GM12878 (cell line): ENCODE measurements around the gene KCNK4.

Experiments
- ASH2L ChIP-seq: fragments of 300-600, 200-600 bp; sonication (generic); IDR thresholded peaks from 2 replicates; pipeline ENCODE4 v1.6.1; 2017; ENCODE audit warnings: low read depth, mild to moderate bottlenecking, borderline replicate concordance
- BRCA1 ChIP-seq: IDR thresholded peaks from 2 replicates; pipeline ENCODE4 v1.6.1; 2011; ENCODE audit warnings: low read depth, low read length, improper control_type of control experiment
- CREB1 ChIP-seq: IDR thresholded peaks from 2 replicates; pipeline ENCODE4 v1.6.1; 2012; ENCODE audit warnings: low read depth, mild to moderate bottlenecking, inconsistent platforms
- CTCF ChIP-seq, 3 experiments: IDR thresholded peaks in 2 of 3; conservative IDR thresholded peaks in 1 of 3; 2 replicates each; pipeline ENCODE4 v1.5.1; 2011; ENCODE audit warnings: low read depth in 3 of 3, low read length in 3 of 3, mild to moderate bottlenecking in 3 of 3, control low read depth in 2 of 3, moderate library complexity in 2 of 3, inconsistent platforms in 1 of 3, mixed read lengths in 1 of 3; ENCODE audit not compliant: control insufficient read depth in 2 of 3, insufficient read depth in 1 of 3; ENCODE audit errors: extremely low read depth in 1 of 3
- EGR1 ChIP-seq, 2 experiments: IDR thresholded peaks; 1 replicate in 1 of 2; 2 replicates in 1 of 2; pipeline ENCODE4 v1.6.1; 2011 to 2012; ENCODE audit warnings: low read depth in 2 of 2, low read length in 2 of 2, borderline replicate concordance in 1 of 2, mild to moderate bottlenecking in 1 of 2, moderate library complexity in 1 of 2
- GABPA ChIP-seq: IDR thresholded peaks from 2 replicates; pipeline ENCODE4 v1.6.1; 2014; ENCODE audit warnings: antibody characterized with exemption, low read depth, mild to moderate bottlenecking, inconsistent platforms
- MAX ChIP-seq: IDR thresholded peaks from 2 replicates; pipeline ENCODE4 v1.6.1; 2012; ENCODE audit warnings: low read depth, low read length, improper control_type of control experiment
- POLR2AphosphoS5 ChIP-seq: IDR thresholded peaks from 2 replicates; pipeline ENCODE4 v1.6.1; 2011; ENCODE audit warnings: mild to moderate bottlenecking, low read length, inconsistent platforms
- SP1 ChIP-seq: IDR thresholded peaks from one replicate; pipeline ENCODE4 v1.6.1; 2011; ENCODE audit warnings: low read depth, low read length
- SRF ChIP-seq, 2 experiments: IDR thresholded peaks; 2 replicates each; pipeline ENCODE4 v1.6.1; 2011; ENCODE audit warnings: low read depth in 2 of 2, low read length in 2 of 2, mild to moderate bottlenecking in 1 of 2, moderate library complexity in 1 of 2
- YBX1 ChIP-seq: fragments of 450-650 bp; IDR thresholded peaks from 2 replicates; pipeline ENCODE4 v1.6.1; 2016; ENCODE audit warnings: antibody characterized with exemption
- YY1 ChIP-seq: IDR thresholded peaks from 2 replicates; pipeline ENCODE4 v1.6.1; 2011; ENCODE audit warnings: low read depth, mild to moderate bottlenecking, low read length
- ZZZ3 ChIP-seq: IDR thresholded peaks from 2 replicates; pipeline ENCODE4 v1.6.1; 2011; ENCODE audit warnings: low read depth; ENCODE audit not compliant: control insufficient read depth, insufficient read length

- TF ChIP-seq CTCF (IDR thresholded peaks at IDR 0.05 in 2 of 3, conservative IDR thresholded peaks at IDR 0.05 in 1 of 3; ENCODE audit: control insufficient read depth in 2 of 3, extremely low read depth in 1 of 3, insufficient read depth in 1 of 3, low read depth in 3 of 3, low read length in 3 of 3) (no peak), GABPA (no peak), ASH2L (no peak), CREB1 (no peak), EGR1 (IDR thresholded peaks at IDR 0.05; ENCODE audit: borderline replicate concordance in 1 of 2, low read depth in 2 of 2, low read length in 2 of 2) (no peak), YBX1 (no peak), BRCA1 (no peak), YY1 (no peak), POLR2AphosphoS5 (no peak), SP1 (no peak), SRF (IDR thresholded peaks at IDR 0.05; ENCODE audit: low read depth in 2 of 2, low read length in 2 of 2) (no peak), MAX (no peak), ZZZ3 (no peak)
Measured at GRCh38 chr11:64248578-64248977, 42.5 kb upstream of the KCNK4 start.
